Liver (tissue), 9 donors: ENCODE data around the gene TAF5L. TPM values are rescaled to one million over a fixed set of nuclear protein-coding genes. Genes with fewer than 3 reads are reported as not detected.

ENCODE experiments used
- DNase-seq: peaks from one replicate; pipeline ENCODE4 v3.0.0-alpha.2; 2017; ENCODE audit warnings: low spot score
- H3K27ac ChIP-seq, 2 donors: one replicate each; pipeline ENCODE4 v1.7.0; 2013; ENCODE audit warnings: inconsistent platforms in 2 of 2, low read length in 2 of 2, control low read depth in 1 of 2, low read depth in 1 of 2, mild to moderate bottlenecking in 1 of 2
- H3K27me3 ChIP-seq, 4 donors: one replicate each; pipeline versions ENCODE4 v1.6.1 to v1.7.0; 2013; ENCODE audit warnings: low read length in 3 of 4, inconsistent platforms in 1 of 4, mild to moderate bottlenecking in 1 of 4, moderate library complexity in 1 of 4; ENCODE audit not compliant: control insufficient read depth in 4 of 4, insufficient read depth in 4 of 4
- H3K36me3 ChIP-seq, 4 donors: one replicate each; pipeline versions ENCODE4 v1.6.1 to v1.7.0; 2013; ENCODE audit warnings: low read length in 3 of 4, mild to moderate bottlenecking in 3 of 4, low read depth in 1 of 4, moderate library complexity in 1 of 4; ENCODE audit not compliant: control insufficient read depth in 4 of 4, insufficient read depth in 3 of 4
- H3K4me1 ChIP-seq, 4 donors: one replicate each; pipeline versions ENCODE4 v1.6.1 to v1.7.0; 2013; ENCODE audit warnings: low read length in 3 of 4, mild to moderate bottlenecking in 3 of 4, moderate library complexity in 1 of 4; ENCODE audit not compliant: control insufficient read depth in 4 of 4, insufficient read depth in 4 of 4
- H3K4me3 ChIP-seq, 3 donors: one replicate each; pipeline versions ENCODE4 v1.6.1 to v1.7.0; 2013; ENCODE audit warnings: low read length in 3 of 3, control low read depth in 1 of 3, low read depth in 1 of 3, mild to moderate bottlenecking in 1 of 3
- H3K9ac ChIP-seq, 2 donors: one replicate each; pipeline ENCODE4 v1.7.0; 2013; ENCODE audit warnings: low read length in 2 of 2, mild to moderate bottlenecking in 2 of 2, moderate library complexity in 2 of 2, control low read depth in 1 of 2, low read depth in 1 of 2
- H3K9me3 ChIP-seq, 4 donors: one replicate each; pipeline versions ENCODE4 v1.6.1 to v1.7.0; 2013; ENCODE audit warnings: low read length in 3 of 4; ENCODE audit not compliant: control insufficient read depth in 4 of 4
- ATF3 ChIP-seq: IDR thresholded peaks from 2 replicates; pipeline ENCODE4 v1.6.1; 2016; ENCODE audit warnings: antibody characterized with exemption
- EGR1 ChIP-seq, 2 donors: IDR thresholded peaks; 2 replicates each; pipeline ENCODE4 v1.6.1; 2016 to 2018; ENCODE audit warnings: antibody characterized with exemption in 2 of 2, low read depth in 2 of 2
- FOXA1 ChIP-seq: IDR thresholded peaks from 2 replicates; pipeline ENCODE4 v1.6.1; 2016; ENCODE audit warnings: antibody characterized with exemption
- GABPA ChIP-seq, 2 donors: IDR thresholded peaks in 1 of 2; conservative IDR thresholded peaks in 1 of 2; 2 replicates each; pipeline ENCODE4 v1.6.1; 2016; ENCODE audit warnings: antibody characterized with exemption in 2 of 2, mild to moderate bottlenecking in 1 of 2, moderate library complexity in 1 of 2
- HNF4A ChIP-seq, 2 donors: conservative IDR thresholded peaks; 2 replicates each; pipeline ENCODE4 v1.6.1; 2016; ENCODE audit warnings: antibody characterized with exemption in 2 of 2, mild to moderate bottlenecking in 2 of 2
- HNF4G ChIP-seq: IDR thresholded peaks from 2 replicates; pipeline ENCODE4 v1.6.1; 2016; ENCODE audit warnings: antibody characterized with exemption
- JUND ChIP-seq, 2 donors: IDR thresholded peaks; 2 replicates each; pipeline ENCODE4 v1.6.1; 2016; ENCODE audit warnings: antibody characterized with exemption in 2 of 2
- NR2F2 ChIP-seq: IDR thresholded peaks from 2 replicates; pipeline ENCODE4 v1.6.1; 2016; ENCODE audit warnings: antibody characterized with exemption
- RAD21 ChIP-seq, 2 donors: IDR thresholded peaks; 2 replicates each; pipeline ENCODE4 v1.6.1; 2016; ENCODE audit warnings: antibody characterized with exemption in 2 of 2, mild to moderate bottlenecking in 2 of 2
- REST ChIP-seq: IDR thresholded peaks from 2 replicates; pipeline ENCODE4 v1.6.1; 2016; ENCODE audit warnings: antibody characterized with exemption, mild to moderate bottlenecking
- SP1 ChIP-seq: IDR thresholded peaks from 2 replicates; pipeline ENCODE4 v1.6.1; 2018; ENCODE audit warnings: antibody characterized with exemption, mild to moderate bottlenecking
- TAF1 ChIP-seq: conservative IDR thresholded peaks from 2 replicates; pipeline ENCODE4 v1.6.1; 2016; ENCODE audit warnings: antibody characterized with exemption, mild to moderate bottlenecking
- YY1 ChIP-seq: IDR thresholded peaks from 2 replicates; pipeline ENCODE4 v1.6.1; 2016; ENCODE audit warnings: antibody characterized with exemption, mild to moderate bottlenecking
- ZBTB33 ChIP-seq: IDR thresholded peaks from 2 replicates; pipeline ENCODE4 v1.6.1; 2016; ENCODE audit warnings: antibody characterized with exemption
- WGBS: extraction: QIAGEN DNeasy Blood & Tissue Kit; methylation state at CpG from one replicate; pipeline ENCODE4 v1.1.7; 2013; 5-methylcytosine and 5-hydroxymethylcytosine counted together
- polyA plus RNA-seq, 2 donors: library from polyadenylated mRNA; stranded (reverse) in 1 of 2; unstranded in 1 of 2; fragments of 200-250 nt in 1 of 2; fragments of >200 nt in 1 of 2; fragmentation: Nextera tagmentation in 1 of 2; extraction: Ambion mirVana in 1 of 2; gene quantifications; one replicate each; pipeline versions ENCODE4 v1.2.1 to v1.2.3, GENCODE V29; 2013 to 2015
- total RNA-seq, 2 donors: library from RNA; depleted of rRNA; stranded (reverse); fragments of >200 nt; gene quantifications; one replicate each; pipeline ENCODE4 v1.2.3, GENCODE V29; 2014
- donor health status: healthy.
- donor health status: healthy.
- donor health status: healthy.
- donor health status: healthy.
- donor health status: healthy.

Gene TAF5L
- total and polyA plus RNA-seq, 4 donors, result 1.8 to 16.2 (median 10.4) TPM

DNA sequence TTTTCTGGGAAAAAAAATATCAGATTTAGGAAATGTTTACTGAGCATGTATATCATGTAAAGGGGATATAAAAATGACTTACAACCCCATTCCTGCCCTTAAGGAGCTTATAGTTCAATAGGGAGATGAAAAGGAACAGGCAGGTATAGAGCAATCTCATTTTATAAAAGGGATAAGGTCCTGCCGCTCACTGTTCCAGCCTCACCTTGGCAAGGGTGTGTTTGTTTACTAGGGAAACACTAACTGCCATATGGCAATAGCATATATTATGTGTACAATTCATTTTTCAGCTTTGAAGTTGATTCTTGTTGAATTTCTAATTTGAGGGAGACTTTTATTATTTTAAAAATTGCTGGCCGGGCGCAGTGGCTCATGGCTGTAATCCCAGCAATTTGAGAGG, 25.6 kb upstream of the TAF5L start (continued):
- no peak for TF ChIP-seq SP1
- no peak for TF ChIP-seq EGR1 (IDR thresholded peaks at IDR 0.05; ENCODE audit: low read depth in 2 of 2)
- TF ChIP-seq TAF1, result no peak

DNA sequence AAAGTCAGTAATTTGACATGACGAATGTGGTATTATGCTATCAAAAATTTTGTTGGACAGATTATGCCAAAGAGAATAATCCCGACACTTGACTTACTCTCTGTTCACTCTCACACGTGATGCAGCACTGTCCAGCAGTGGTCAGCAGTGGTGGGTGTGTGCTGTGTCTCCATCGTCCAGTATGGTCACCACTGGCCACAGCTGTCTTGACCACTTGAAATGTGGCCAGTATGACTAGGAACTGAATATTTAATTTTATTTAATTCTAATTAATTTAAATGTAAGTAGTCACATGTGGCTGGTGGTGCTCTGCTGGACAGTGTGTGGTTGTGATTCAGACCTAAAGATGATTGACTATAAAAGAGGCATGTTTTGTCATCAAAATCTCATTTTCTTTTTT, 24.1 kb upstream of the TAF5L start:
- Histone ChIP-seq H3K27me3 (no peaks in the 10 kb centered on the region), H3K9me3 (no peaks in the 10 kb centered on the region), H3K4me1 (no peaks in the 10 kb centered on the region), H3K36me3 (peaks cover 0 to 67% (median 39%) of the 10 kb centered on the region in 4 donors), H3K4me3 (no peak overlapping the region), H3K27ac (no peak overlapping the region), H3K9ac (no peak overlapping the region)
- no peak for DNase-seq
- TF ChIP-seq NR2F2 (no peak), EGR1 (IDR thresholded peaks at IDR 0.05; ENCODE audit: low read depth in 2 of 2) (no peak), SP1 (no peak), REST (no peak), GABPA (IDR thresholded peaks at IDR 0.05 in 1 of 2, conservative IDR thresholded peaks at IDR 0.05 in 1 of 2) (no peak)
- 96% methylated on average over 4 of the region's 4 CpGs for WGBS

DNA sequence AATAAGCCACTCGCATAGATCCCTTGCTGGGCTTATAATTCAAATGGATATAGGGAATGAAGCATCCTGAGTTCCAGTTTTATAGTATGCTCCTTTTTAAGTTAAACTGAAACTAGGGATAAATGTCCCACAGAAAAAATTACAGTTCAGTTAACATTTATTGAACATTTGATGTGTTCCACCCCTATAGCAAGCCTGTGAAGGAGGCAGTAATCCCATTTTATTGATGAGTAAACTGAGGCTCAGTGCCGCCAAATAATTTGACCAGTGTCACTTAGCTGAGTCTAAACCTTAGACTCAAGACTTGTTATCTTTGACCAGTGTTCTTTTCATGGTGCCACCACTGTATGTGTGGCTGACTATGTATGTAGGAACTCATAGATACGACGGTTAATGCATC, 22.5 kb upstream of the TAF5L start:
- Histone ChIP-seq H3K27me3 (no peaks in the 10 kb centered on the region), H3K36me3 (peaks cover 4 to 67% (median 38%) of the 10 kb centered on the region in 4 donors), H3K4me3 (no peak overlapping the region), H3K4me1 (no peaks in the 10 kb centered on the region), H3K9me3 (no peaks in the 10 kb centered on the region), H3K27ac (no peak overlapping the region), H3K9ac (no peak overlapping the region)
- TF ChIP-seq EGR1 (IDR thresholded peaks at IDR 0.05; ENCODE audit: low read depth in 2 of 2) (no peak), YY1 (no peak)
- 99% methylated on average over 4 of the region's 4 CpGs for WGBS
- no peak for DNase-seq

DNA sequence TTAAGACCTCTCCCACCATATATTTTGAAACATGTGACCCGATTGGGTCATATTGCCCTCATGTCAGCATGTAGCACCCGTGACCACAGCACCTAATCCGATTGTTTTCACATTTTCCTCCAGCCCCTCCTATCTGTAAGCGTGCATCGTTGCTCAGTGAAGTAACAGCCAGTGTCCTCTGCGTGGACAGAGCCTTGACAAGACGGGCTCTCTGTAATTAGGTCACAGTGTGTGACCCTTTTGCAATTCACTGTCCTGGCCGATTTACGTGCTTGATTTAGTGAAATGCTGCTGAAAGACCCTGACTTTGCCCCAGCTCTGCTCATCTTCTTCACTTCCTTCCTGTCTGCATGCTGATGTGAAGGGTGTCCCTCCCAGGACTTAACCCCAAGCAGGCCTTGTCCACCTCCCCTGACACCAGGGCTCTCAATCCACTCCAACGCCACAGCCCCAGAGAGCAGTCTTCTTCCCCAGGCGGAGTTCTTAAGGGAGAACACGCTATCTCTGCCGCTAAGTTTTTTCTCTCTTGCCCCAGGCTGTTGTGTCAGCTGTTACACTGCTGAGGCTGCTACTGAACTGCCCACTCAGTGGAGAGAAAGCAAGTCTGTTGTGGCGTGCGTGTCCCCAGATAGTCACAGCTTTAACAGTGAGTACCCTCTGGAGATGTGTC, 19.5 kb upstream of the TAF5L start:
- H3K36me3 ChIP-seq, result peaks cover 6 to 63% (median 29%) of the 10 kb centered on the region in 4 donors
- no peak overlapping the region for H3K9ac ChIP-seq
- no peaks in the 10 kb centered on the region for H3K27me3 ChIP-seq
- no peak for DNase-seq
- H3K4me1 ChIP-seq, result no peaks in the 10 kb centered on the region
- no peak overlapping the region for H3K27ac ChIP-seq
- H3K9me3 ChIP-seq, result no peaks in the 10 kb centered on the region
- TF ChIP-seq REST (no peak), RAD21 (IDR thresholded peaks at IDR 0.05) (no peak), GABPA (IDR thresholded peaks at IDR 0.05 in 1 of 2, conservative IDR thresholded peaks at IDR 0.05 in 1 of 2) (no peak), HNF4A (conservative IDR thresholded peaks at IDR 0.05) (no peak), TAF1 (no peak), FOXA1 (no peak), HNF4G (no peak), JUND (IDR thresholded peaks at IDR 0.05) (no peak), ZBTB33 (no peak), ATF3 (no peak)
- 93% methylated on average over 15 of the region's 15 CpGs for WGBS
- no peak overlapping the region for H3K4me3 ChIP-seq
